ENCODE data around the gene REV3L. TPM values are rescaled to one million over a fixed set of nuclear protein-coding genes. Genes with fewer than 3 reads are reported as not detected.
A peak's percentile ranks its signal among the peaks of the same experiment; 100 is the strongest.
"Not testable (repeated sequence)": the region's sequence is repeated elsewhere in the genome, so short reads cannot be mapped to it uniquely, and the experiment has no call there.

REV3L gene
- polyA plus RNA-seq, 4 donors = 4.2 to 16.8 (median 8.4) TPM

GRCh38 chr6:111300938-111301800, 181.8 kb downstream of the REV3L start:
- H3K4me1 ChIP-seq (ENCODE audit: control insufficient read depth in 3 of 3, insufficient read depth in 2 of 3, low read depth in 1 of 3, low read length in 2 of 3); H3K4me3 ChIP-seq (ENCODE audit: low read depth in 1 of 3, low read length in 3 of 3); DNase-seq; H3K27me3 ChIP-seq (ENCODE audit: control insufficient read depth in 3 of 3, insufficient read depth in 3 of 3, low read length in 3 of 3); H3K27ac ChIP-seq (ENCODE audit: low read depth in 1 of 3, low read length in 2 of 3); FAIRE-seq; H3K9me3 ChIP-seq (ENCODE audit: control insufficient read depth in 2 of 2, insufficient read depth in 1 of 2, low read depth in 1 of 2, low read length in 1 of 2): not testable (repeated sequence)
- peaks cover 0 to 24% (median 4%) of the 10 kb centered on the region in 3 donors for H3K36me3 ChIP-seq (ENCODE audit: control insufficient read depth in 3 of 3, insufficient read depth in 2 of 3, low read depth in 1 of 3, low read length in 3 of 3)
- WGBS, 3 donors = 81 to 86% (median 81%) methylated on average over 9 of the region's 9 CpGs

GRCh38 chr6:111297776-111298175, 185.2 kb downstream of the REV3L start:
- H3K4me1 ChIP-seq (ENCODE audit: control insufficient read depth in 3 of 3, insufficient read depth in 2 of 3, low read depth in 1 of 3, low read length in 2 of 3) = peaks cover 0 to 4% (median 0%) of the 10 kb centered on the region in 3 donors
- H3K4me3 ChIP-seq (ENCODE audit: low read depth in 1 of 3, low read length in 3 of 3) = no peak overlapping the region
- 88 to 100% (median 97%) methylated on average over 1 of the region's 1 CpG for WGBS, 3 donors
- H3K9me3 ChIP-seq (ENCODE audit: control insufficient read depth in 2 of 2, insufficient read depth in 1 of 2, low read depth in 1 of 2, low read length in 1 of 2) = peaks cover 0 to 8% of the 10 kb centered on the region in 2 donors
- no peak for DNase-seq
- H3K36me3 ChIP-seq (ENCODE audit: control insufficient read depth in 3 of 3, insufficient read depth in 2 of 3, low read depth in 1 of 3, low read length in 3 of 3) = peaks cover 0 to 20% (median 0%) of the 10 kb centered on the region in 3 donors
- no peak overlapping the region for H3K27ac ChIP-seq (ENCODE audit: low read depth in 1 of 3, low read length in 2 of 3)
- H3K27me3 ChIP-seq (ENCODE audit: control insufficient read depth in 3 of 3, insufficient read depth in 3 of 3, low read length in 3 of 3) = no peaks in the 10 kb centered on the region
- FAIRE-seq = no peak

- Histone ChIP-seq H3K36me3 (ENCODE audit: control insufficient read depth in 3 of 3, insufficient read depth in 2 of 3, low read depth in 1 of 3, low read length in 3 of 3) (peaks cover 0 to 25% (median 0%) of the 10 kb centered on the region in 3 donors), H3K4me3 (ENCODE audit: low read depth in 1 of 3, low read length in 3 of 3) (no peak overlapping the region), H3K4me1 (ENCODE audit: control insufficient read depth in 3 of 3, insufficient read depth in 2 of 3, low read depth in 1 of 3, low read length in 2 of 3) (peaks cover 2 to 25% (median 6%) of the 10 kb centered on the region in 3 donors), H3K27me3 (ENCODE audit: control insufficient read depth in 3 of 3, insufficient read depth in 3 of 3, low read length in 3 of 3) (no peaks in the 10 kb centered on the region), H3K27ac (ENCODE audit: low read depth in 1 of 3, low read length in 2 of 3) (peak overlapping the region in 1 of 3 donors; percentile 34), H3K9me3 (ENCODE audit: control insufficient read depth in 2 of 2, insufficient read depth in 1 of 2, low read depth in 1 of 2, low read length in 1 of 2) (no peaks in the 10 kb centered on the region)
- DNase-seq (peak in 1 of 2 donors; percentile 86), FAIRE-seq (no peak)
- 45 to 76% (median 61%) methylated on average over 7 of the region's 7 CpGs for WGBS, 3 donors
Observed at GRCh38 chr6:111294374-111294967, 188.5 kb downstream of the REV3L start.

- 44 to 81% (median 62%) methylated on average over 5 of the region's 5 CpGs for WGBS, 3 donors
- Histone ChIP-seq H3K27me3 (ENCODE audit: control insufficient read depth in 3 of 3, insufficient read depth in 3 of 3, low read length in 3 of 3) (no peaks in the 10 kb centered on the region), H3K4me1 (ENCODE audit: control insufficient read depth in 3 of 3, insufficient read depth in 2 of 3, low read depth in 1 of 3, low read length in 2 of 3) (peaks cover 2 to 26% (median 6%) of the 10 kb centered on the region in 3 donors), H3K36me3 (ENCODE audit: control insufficient read depth in 3 of 3, insufficient read depth in 2 of 3, low read depth in 1 of 3, low read length in 3 of 3) (peaks cover 0 to 23% (median 0%) of the 10 kb centered on the region in 3 donors), H3K4me3 (ENCODE audit: low read depth in 1 of 3, low read length in 3 of 3) (no peak overlapping the region), H3K9me3 (ENCODE audit: control insufficient read depth in 2 of 2, insufficient read depth in 1 of 2, low read depth in 1 of 2, low read length in 1 of 2) (no peaks in the 10 kb centered on the region), H3K27ac (ENCODE audit: low read depth in 1 of 3, low read length in 2 of 3) (peak overlapping the region; percentile 29 to 49 (median 35))
- no peak for FAIRE-seq
- DNase-seq = peak; percentile 73 to 90
Observed at GRCh38 chr6:111291336-111292259, 191.4 kb downstream of the REV3L start.

GRCh38 chr6:111290689-111291335, 192.2 kb downstream of the REV3L start:
- not testable (repeated sequence) for H3K27me3 ChIP-seq (ENCODE audit: control insufficient read depth in 3 of 3, insufficient read depth in 3 of 3, low read length in 3 of 3); FAIRE-seq; H3K9me3 ChIP-seq (ENCODE audit: control insufficient read depth in 2 of 2, insufficient read depth in 1 of 2, low read depth in 1 of 2, low read length in 1 of 2); H3K4me3 ChIP-seq (ENCODE audit: low read depth in 1 of 3, low read length in 3 of 3)
- Histone ChIP-seq H3K4me1 (ENCODE audit: control insufficient read depth in 3 of 3, insufficient read depth in 2 of 3, low read depth in 1 of 3, low read length in 2 of 3) (peaks cover 2 to 26% (median 6%) of the 10 kb centered on the region in 3 donors), H3K36me3 (ENCODE audit: control insufficient read depth in 3 of 3, insufficient read depth in 2 of 3, low read depth in 1 of 3, low read length in 3 of 3) (peaks cover 0 to 20% (median 0%) of the 10 kb centered on the region in 3 donors), H3K27ac (ENCODE audit: low read depth in 1 of 3, low read length in 2 of 3) (peak overlapping the region; percentile 13 to 35 (median 21))
- DNase-seq = peak in 1 of 2 donors; percentile 72
- WGBS, 3 donors = 13 to 37% (median 20%) methylated on average over 5 of the region's 5 CpGs

GRCh38 chr6:111284356-111284755, 198.7 kb downstream of the REV3L start:
- Histone ChIP-seq H3K36me3 (ENCODE audit: control insufficient read depth in 3 of 3, insufficient read depth in 2 of 3, low read depth in 1 of 3, low read length in 3 of 3) (peaks cover 0 to 20% (median 4%) of the 10 kb centered on the region in 3 donors), H3K4me1 (ENCODE audit: control insufficient read depth in 3 of 3, insufficient read depth in 2 of 3, low read depth in 1 of 3, low read length in 2 of 3) (peaks cover 0 to 19% (median 3%) of the 10 kb centered on the region in 3 donors)
- WGBS, 3 donors = 81 to 87% (median 82%) methylated on average over 5 of the region's 5 CpGs
- H3K9me3 ChIP-seq (ENCODE audit: control insufficient read depth in 2 of 2, insufficient read depth in 1 of 2, low read depth in 1 of 2, low read length in 1 of 2); DNase-seq; H3K4me3 ChIP-seq (ENCODE audit: low read depth in 1 of 3, low read length in 3 of 3); FAIRE-seq; H3K27me3 ChIP-seq (ENCODE audit: control insufficient read depth in 3 of 3, insufficient read depth in 3 of 3, low read length in 3 of 3); H3K27ac ChIP-seq (ENCODE audit: low read depth in 1 of 3, low read length in 2 of 3): not testable (repeated sequence)

GRCh38 chr6:111283707-111284106, 199.3 kb downstream of the REV3L start:
- Histone ChIP-seq H3K36me3 (ENCODE audit: control insufficient read depth in 3 of 3, insufficient read depth in 2 of 3, low read depth in 1 of 3, low read length in 3 of 3) (peaks cover 0 to 23% (median 5%) of the 10 kb centered on the region in 3 donors), H3K27me3 (ENCODE audit: control insufficient read depth in 3 of 3, insufficient read depth in 3 of 3, low read length in 3 of 3) (no peaks in the 10 kb centered on the region), H3K4me1 (ENCODE audit: control insufficient read depth in 3 of 3, insufficient read depth in 2 of 3, low read depth in 1 of 3, low read length in 2 of 3) (peaks cover 0 to 24% (median 3%) of the 10 kb centered on the region in 3 donors), H3K4me3 (ENCODE audit: low read depth in 1 of 3, low read length in 3 of 3) (no peak overlapping the region), H3K9me3 (ENCODE audit: control insufficient read depth in 2 of 2, insufficient read depth in 1 of 2, low read depth in 1 of 2, low read length in 1 of 2) (peaks cover 0 to 3% of the 10 kb centered on the region in 2 donors), H3K27ac (ENCODE audit: low read depth in 1 of 3, low read length in 2 of 3) (peak overlapping the region in 1 of 3 donors; percentile 79)
- 92 to 98% (median 92%) methylated on average over 2 of the region's 2 CpGs for WGBS, 3 donors
- FAIRE-seq (no peak), DNase-seq (no peak)

Data from small intestine (tissue), 7 donors.